ENCODE measurements around the gene GNG7.
"Not testable (repeated sequence)": the region's sequence is repeated elsewhere in the genome, so short reads cannot be mapped to it uniquely, and the experiment has no call there.

The GNG7 gene

GRCh38 chr19:2511570-2511969 is 190.9 kb downstream of the GNG7 start:
- DNase-seq (ENCODE audit: low spot score) = no peak

GRCh38 chr19:2509096-2509495 is 193.4 kb downstream of the GNG7 start:
- DNase-seq (ENCODE audit: low spot score) = no peak

GRCh38 chr19:2507109-2507508 is 195.4 kb downstream of the GNG7 start:
- DNase-seq (ENCODE audit: low spot score) = peak; percentile 66

- DNase-seq (ENCODE audit: low spot score) = not testable (repeated sequence)
Measured at GRCh38 chr19:2506656-2507055, 195.8 kb downstream of the GNG7 start.

GRCh38 chr19:2503521-2504109 is 198.9 kb downstream of the GNG7 start:
- DNase-seq (ENCODE audit: low spot score) = peak; percentile 87

- DNase-seq (ENCODE audit: low spot score) = no peak
Measured at GRCh38 chr19:2500841-2501261, 201.6 kb downstream of the GNG7 start.

GRCh38 chr19:2500156-2500555 is 202.3 kb downstream of the GNG7 start:
- no peak for DNase-seq (ENCODE audit: low spot score)

- DNase-seq (ENCODE audit: low spot score) = no peak
Measured at GRCh38 chr19:2497186-2497585, 205.3 kb downstream of the GNG7 start.

- no peak for DNase-seq (ENCODE audit: low spot score)
Measured at GRCh38 chr19:2495651-2496316, 206.7 kb downstream of the GNG7 start.

- no peak for DNase-seq (ENCODE audit: low spot score)
Measured at GRCh38 chr19:2495130-2495641, 207.3 kb downstream of the GNG7 start.

- peak; percentile 44 for DNase-seq (ENCODE audit: low spot score)
Measured at GRCh38 chr19:2494447-2495129, 207.9 kb downstream of the GNG7 start.

- DNase-seq (ENCODE audit: low spot score) = no peak
Measured at GRCh38 chr19:2494084-2494446, 208.4 kb downstream of the GNG7 start.

GRCh38 chr19:2493448-2493847 is 209.0 kb downstream of the GNG7 start:
- DNase-seq (ENCODE audit: low spot score) = not testable (repeated sequence)

GRCh38 chr19:2492870-2493269 is 209.6 kb downstream of the GNG7 start:
- DNase-seq (ENCODE audit: low spot score) = no peak

- DNase-seq (ENCODE audit: low spot score) = no peak
Measured at GRCh38 chr19:2491130-2491801, 211.2 kb downstream of the GNG7 start.

- no peak for DNase-seq (ENCODE audit: low spot score)
Measured at GRCh38 chr19:2490659-2491058, 211.8 kb downstream of the GNG7 start.

- DNase-seq (ENCODE audit: low spot score) = no peak
Measured at GRCh38 chr19:2488942-2489731, 213.4 kb downstream of the GNG7 start.

GRCh38 chr19:2488405-2488941 is 214.0 kb downstream of the GNG7 start:
- no peak for DNase-seq (ENCODE audit: low spot score)

GRCh38 chr19:2487842-2488241 is 214.7 kb downstream of the GNG7 start:
- no peak for DNase-seq (ENCODE audit: low spot score)

- DNase-seq (ENCODE audit: low spot score) = no peak
Measured at GRCh38 chr19:2487090-2487489, 215.4 kb downstream of the GNG7 start.

- no peak for DNase-seq (ENCODE audit: low spot score)
Measured at GRCh38 chr19:2485428-2485827, 217.1 kb downstream of the GNG7 start.
